HuH-7 (cell line): Measurements from ENCODE around the gene WEE1.
"Not testable (repeated sequence)": the region's sequence is repeated elsewhere in the genome, so short reads cannot be mapped to it uniquely, and the experiment has no call there.

ENCODE experiments used
- DNase-seq: peaks from one replicate; pipeline ENCODE4 v3.0.0; 2011; ENCODE audit warnings: low spot score

WEE1 gene

DNA sequence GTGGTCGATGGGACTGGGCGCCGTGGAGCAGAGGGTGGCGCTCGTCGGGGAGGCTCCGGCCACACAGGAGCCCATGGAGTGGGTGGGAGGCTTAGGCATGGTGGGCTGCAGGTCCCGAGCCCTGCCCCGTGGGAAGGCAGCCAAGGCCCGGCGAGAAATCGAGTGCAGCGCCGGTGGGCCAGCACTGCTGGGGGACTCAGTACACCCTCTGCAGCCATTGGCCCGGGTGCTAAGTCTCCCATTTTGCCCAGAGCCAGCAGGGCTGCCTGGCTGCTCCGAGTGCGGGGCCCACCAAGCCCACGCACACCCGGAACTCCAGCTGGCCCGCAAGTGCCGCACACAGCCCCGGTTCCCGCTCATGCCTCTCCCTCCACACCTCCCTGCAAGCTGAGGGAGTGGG, 49.6 kb downstream of the WEE1 start:
- DNase-seq: not testable (repeated sequence)

DNA sequence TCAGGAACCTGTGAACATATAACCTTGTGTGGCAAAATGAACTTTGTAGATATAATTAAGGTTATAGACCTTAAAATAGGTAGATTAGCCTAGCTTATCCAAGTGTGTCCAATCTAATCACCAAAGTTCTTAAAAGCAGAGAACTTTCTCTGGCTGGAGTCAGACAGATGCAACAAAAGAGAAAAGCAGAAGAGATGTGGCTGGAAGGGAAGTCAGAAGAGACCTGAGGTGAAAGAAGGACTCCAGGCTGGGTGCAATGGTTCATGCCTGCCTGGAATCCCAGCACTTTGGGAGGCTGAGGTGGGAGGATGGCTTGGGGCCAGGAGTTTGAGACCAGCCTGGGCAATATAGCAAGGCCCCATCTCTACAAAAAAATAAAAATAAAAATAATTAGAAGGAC, 51.0 kb downstream of the WEE1 start:
- no peak for DNase-seq

DNA sequence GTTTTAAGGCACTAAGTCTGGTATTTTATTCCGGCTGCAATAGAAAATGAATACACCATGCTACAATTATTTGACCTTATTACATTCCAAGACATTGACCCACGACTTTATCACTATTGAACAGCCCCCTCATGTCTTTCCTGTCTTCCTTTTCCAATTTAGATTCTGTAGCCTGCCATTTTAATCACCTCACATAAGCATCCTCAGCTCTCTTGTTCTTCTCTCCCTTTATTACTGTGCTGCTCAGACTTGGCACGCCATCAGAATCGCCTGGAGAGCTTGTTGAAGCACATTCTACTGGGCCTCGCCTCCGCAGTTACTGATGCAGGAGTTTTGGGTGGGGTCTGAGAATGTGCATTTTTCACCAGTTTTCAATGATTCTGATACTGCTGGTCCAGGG, 51.7 kb downstream of the WEE1 start:
- no peak for DNase-seq

DNA sequence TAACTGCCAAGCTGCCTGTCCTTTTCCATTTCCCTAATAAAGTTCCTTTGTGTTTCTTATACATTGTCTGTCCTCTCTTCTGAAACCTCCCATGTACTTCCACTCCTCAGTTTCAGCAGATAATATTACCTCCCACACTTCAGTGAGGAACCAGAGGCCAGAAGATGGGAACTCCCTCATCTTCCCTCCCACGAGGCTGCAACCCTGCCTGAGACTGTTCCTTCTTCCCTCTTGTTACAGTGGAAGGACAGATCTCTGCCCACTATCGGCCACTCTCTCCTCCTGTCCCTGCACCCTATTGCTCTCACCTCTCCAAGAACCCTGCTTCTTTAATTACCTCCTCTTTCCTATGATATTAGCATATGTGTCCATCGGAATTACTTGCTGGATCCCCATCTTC, 52.3 kb downstream of the WEE1 start:
- no peak for DNase-seq

DNA sequence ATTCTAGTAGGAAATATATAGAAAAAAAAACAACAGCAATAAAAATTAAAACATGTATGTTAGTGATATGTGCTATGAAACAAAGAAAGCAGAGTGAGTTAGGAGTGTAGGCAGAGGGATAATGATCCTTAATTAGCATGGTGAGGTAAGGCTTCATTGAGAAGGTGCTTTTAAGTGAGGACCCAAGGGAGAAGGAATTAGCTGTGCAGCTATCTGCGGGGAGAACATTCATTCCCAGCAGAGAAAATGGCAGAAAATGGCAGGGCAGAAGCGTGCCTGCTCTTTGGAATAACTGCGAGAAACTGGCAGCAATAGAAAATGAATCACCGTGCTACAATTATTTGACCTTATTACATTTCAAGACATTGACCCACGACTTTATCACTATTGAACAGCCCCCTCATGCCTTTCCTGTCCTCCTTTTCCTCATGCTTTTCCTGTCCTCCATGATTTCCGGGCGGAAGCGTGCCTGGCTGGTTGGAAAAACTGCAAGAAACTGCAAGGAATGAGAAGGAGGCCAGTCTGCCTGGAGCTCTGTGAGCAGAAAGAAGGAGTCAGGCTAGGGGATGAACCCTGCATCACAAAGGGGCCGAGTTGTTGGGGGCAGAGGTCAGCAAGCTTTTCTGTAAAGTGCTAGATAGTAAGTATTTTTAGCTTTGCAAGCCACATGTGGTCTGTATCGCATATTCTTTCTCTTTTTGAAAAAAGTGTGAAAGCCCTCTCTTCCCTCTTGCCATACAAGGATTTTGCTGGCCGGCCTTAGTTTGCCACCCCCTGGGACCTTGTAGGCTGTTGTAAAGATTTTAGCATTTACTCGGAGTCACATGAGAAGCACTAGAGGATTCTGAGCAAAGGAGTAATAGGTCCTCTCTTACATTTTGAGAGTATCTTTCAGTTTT, 53.3 kb downstream of the WEE1 start:
- no peak for DNase-seq

DNA sequence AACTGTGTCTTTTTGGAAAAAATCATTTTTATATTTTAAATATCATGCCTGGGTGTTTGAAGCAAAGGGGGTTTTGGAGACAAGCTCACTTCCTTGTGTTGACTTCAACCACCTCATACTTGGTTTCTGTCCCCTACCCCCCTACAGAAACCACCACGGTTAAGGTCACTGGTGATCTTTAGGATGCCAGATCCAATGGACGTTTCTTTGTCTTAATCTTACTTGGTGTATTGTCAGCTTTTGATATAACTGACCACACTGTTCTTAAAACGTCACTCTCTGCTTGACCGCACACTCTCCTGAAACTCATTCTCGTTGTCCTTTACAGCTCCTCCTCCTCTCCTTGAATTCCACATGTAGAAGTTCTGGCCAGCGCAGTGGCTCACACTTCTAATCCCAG, 55.6 kb downstream of the WEE1 start:
- DNase-seq: no peak

DNA sequence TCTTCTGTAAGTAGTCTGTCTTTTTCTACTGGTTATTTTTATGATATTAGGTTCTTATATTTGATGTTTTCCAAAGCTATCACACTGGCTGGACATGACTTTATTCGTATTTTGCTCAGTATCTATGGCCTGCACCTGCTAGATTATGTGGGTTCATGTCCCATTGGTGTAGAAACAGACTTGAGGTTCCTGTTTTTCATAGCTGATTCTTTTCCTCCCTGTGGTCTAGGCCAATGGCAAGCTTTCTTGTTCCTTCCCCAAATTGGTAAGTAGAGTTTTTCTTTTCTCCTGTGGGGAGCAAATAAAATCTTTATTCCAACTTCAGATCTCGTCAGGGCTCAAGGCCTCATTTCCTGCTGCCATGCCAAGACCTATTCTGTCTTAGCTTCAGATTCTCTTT, 60.2 kb downstream of the WEE1 start:
- DNase-seq: no peak

DNA sequence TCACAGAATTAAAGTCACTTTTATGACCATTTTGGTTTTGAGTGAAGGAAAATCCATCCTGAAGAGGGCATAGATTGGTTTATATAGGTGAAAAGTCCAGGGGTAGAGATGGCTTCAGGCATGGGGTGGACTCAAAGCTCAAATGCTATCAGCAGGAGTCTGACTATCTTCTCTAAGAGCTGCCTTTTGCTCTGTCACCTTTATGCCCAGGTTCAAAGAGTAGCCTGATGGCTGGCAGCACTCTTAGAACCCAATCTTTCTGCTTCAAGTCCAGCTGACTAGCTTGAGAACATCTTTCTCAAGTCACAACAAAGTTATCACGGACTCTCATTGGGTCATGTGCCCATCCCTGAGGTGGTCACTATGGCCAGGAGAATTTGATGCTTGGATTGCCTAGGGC, 63.2 kb downstream of the WEE1 start:
- no peak for DNase-seq

DNA sequence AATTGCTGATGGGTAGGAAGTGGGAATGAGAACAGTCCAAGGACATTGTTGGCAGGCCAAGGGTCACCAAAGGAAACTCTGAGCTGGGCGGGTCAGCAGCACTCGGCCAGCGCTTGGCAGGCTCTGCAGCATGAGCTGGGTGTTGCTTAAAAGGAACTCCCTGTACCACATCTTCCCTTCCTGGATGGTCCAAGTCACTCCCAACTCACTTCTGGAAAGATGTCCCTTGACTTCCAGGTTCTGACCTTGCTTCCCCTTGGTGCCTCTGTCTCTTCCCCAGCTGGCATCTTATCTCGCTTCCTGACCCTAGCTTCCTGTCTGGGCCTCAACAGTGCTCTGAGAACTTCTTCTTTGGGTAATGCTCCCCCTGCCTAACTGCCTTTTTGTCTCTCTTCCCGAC, 65.6 kb downstream of the WEE1 start:
- DNase-seq: no peak
